Nephron (organoid): ENCODE results near the gene PPME1.

Source experiments
- H3K27ac Mint-ChIP-seq, 3 experiments: 2 replicates each; pipeline ENCODE4 v1.8.0; 2020; ENCODE audit warnings: mixed read lengths in 3 of 3, mild to moderate bottlenecking in 2 of 3, moderate library complexity in 1 of 3
- H3K27me3 Mint-ChIP-seq: 2 replicates; pipeline ENCODE4 v1.8.0; 2021; ENCODE audit warnings: low read depth, mild to moderate bottlenecking, moderate library complexity, mixed read lengths
- H3K36me3 Mint-ChIP-seq: 2 replicates; pipeline ENCODE4 v1.8.0; 2020; ENCODE audit warnings: low read depth, mixed read lengths
- H3K4me1 Mint-ChIP-seq: 2 replicates; pipeline ENCODE4 v1.8.0; 2020; ENCODE audit warnings: mixed read lengths
- H3K4me3 Mint-ChIP-seq, 3 experiments: 2 replicates each; pipeline ENCODE4 v1.8.0; 2020; ENCODE audit warnings: mild to moderate bottlenecking in 3 of 3, mixed read lengths in 3 of 3, moderate library complexity in 2 of 3
- H3K9me3 Mint-ChIP-seq: 2 replicates; pipeline ENCODE4 v1.8.0; 2020; ENCODE audit warnings: mixed read lengths
- TF ChIP-seq, protein P1 (sequence below), 3 experiments: fragments of 200-600 bp; sonication (generic); IDR thresholded peaks; one replicate each; pipeline ENCODE4 v1.5.0; 2021; ENCODE audit warnings: antibody characterized with exemption in 3 of 3; ENCODE audit not compliant: unreplicated experiment in 3 of 3

Gene PPME1

DNA sequence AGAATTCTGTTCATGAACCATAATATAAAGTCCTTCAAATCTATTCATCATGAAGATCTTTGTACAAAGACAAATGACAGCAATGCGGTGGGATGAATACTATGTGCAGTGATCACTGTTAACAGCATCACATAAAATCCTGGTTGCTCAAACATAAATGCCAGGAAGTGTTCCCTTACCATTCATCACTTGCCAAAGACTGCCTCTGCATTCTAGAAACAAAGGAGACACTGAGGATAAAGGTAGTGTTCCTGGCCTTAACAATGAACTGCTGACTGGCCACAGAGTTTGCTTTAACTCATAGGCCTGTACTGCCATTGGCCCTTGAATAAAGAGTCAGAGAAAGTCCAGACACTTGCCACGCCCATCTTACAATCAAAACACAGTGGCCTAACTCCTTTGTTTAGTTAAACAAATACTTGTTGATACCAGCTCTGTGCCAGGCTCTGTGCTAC is 29.8 kb upstream of the PPME1 start:
- Mint-ChIP-seq H3K9me3 (no peaks in the 10 kb centered on the region), H3K36me3 (peaks cover 26% of the 10 kb centered on the region), H3K4me1 (peaks cover 31% of the 10 kb centered on the region), H3K27ac (no peak overlapping the region), H3K27me3 (no peaks in the 10 kb centered on the region), H3K4me3 (no peak overlapping the region)
- TF ChIP-seq, protein P1, sequence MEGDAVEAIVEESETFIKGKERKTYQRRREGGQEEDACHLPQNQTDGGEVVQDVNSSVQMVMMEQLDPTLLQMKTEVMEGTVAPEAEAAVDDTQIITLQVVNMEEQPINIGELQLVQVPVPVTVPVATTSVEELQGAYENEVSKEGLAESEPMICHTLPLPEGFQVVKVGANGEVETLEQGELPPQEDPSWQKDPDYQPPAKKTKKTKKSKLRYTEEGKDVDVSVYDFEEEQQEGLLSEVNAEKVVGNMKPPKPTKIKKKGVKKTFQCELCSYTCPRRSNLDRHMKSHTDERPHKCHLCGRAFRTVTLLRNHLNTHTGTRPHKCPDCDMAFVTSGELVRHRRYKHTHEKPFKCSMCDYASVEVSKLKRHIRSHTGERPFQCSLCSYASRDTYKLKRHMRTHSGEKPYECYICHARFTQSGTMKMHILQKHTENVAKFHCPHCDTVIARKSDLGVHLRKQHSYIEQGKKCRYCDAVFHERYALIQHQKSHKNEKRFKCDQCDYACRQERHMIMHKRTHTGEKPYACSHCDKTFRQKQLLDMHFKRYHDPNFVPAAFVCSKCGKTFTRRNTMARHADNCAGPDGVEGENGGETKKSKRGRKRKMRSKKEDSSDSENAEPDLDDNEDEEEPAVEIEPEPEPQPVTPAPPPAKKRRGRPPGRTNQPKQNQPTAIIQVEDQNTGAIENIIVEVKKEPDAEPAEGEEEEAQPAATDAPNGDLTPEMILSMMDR (IDR thresholded peaks at IDR 0.05; ENCODE audit: unreplicated experiment in 3 of 3): no peak

DNA sequence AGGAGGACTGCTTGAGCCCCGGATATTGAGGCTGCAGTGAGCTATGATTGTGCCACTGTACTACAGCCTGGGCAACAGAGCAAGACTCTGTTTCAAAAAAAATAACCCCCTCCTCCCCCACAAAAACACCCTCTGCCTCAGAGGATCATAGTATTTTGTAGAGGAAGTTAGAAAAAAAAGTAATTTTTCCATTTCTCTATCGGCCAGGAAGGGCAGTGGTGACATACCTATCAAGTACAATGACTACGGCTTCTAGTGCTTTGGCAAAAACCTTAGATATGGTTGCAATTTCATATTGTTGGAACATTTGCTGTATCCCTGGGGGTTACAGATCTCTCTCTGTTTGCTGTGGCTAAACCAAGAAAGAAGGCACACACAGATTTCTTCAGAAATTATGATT is 29.2 kb upstream of the PPME1 start:
- no peak overlapping the region for H3K27ac Mint-ChIP-seq
- H3K4me3 Mint-ChIP-seq: no peak overlapping the region
- H3K4me1 Mint-ChIP-seq: peaks cover 31% of the 10 kb centered on the region
- peaks cover 25% of the 10 kb centered on the region for H3K36me3 Mint-ChIP-seq
- TF ChIP-seq, protein P1 (IDR thresholded peaks at IDR 0.05; ENCODE audit: unreplicated experiment in 3 of 3): no peak
- H3K9me3 Mint-ChIP-seq: no peaks in the 10 kb centered on the region
- no peaks in the 10 kb centered on the region for H3K27me3 Mint-ChIP-seq

DNA sequence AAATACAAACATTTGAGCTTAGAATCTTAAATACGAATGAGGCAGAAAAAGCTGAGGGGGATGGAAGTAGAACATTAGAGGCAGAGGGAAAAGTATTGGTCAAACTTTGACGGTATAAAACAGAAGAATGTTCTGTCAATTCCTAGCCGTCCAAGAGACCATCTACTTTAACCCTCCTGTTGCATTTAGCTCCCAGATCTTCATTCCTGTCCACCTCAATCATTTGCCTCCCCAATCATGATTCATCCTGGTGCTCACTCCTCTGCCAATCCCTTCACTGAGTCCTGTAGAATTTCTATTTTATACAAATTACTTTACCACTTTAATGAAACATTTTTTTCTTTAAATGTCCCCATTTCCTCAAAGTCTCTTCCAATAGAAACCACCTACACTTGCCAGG is 28.5 kb upstream of the PPME1 start:
- peaks cover 31% of the 10 kb centered on the region for H3K4me1 Mint-ChIP-seq

DNA sequence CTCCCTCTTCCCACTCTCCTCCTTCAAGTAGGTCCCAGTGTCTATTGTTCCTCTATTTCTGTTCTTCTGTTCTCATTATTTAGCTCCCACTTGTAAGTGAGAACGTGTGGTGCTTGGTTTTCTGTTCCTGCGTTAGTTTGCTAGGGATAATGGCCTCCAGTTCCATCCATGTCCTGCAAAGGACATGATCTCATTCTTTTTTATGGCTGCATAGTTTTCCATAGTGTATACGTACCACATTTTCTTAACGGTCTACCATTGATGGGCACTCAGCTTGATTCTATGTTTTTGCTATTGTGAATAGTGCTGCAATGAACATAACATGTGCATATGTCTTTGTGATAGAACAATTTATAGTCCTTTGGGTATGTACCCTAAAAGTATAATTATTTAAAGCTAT is 26.5 kb upstream of the PPME1 start:
- no peak overlapping the region for H3K4me3 Mint-ChIP-seq
- H3K9me3 Mint-ChIP-seq: no peaks in the 10 kb centered on the region
- TF ChIP-seq, protein P1 (IDR thresholded peaks at IDR 0.05; ENCODE audit: unreplicated experiment in 3 of 3): no peak
- peaks cover 13% of the 10 kb centered on the region for H3K4me1 Mint-ChIP-seq
- H3K27me3 Mint-ChIP-seq: no peaks in the 10 kb centered on the region
- H3K27ac Mint-ChIP-seq: no peak overlapping the region
- peaks cover 11% of the 10 kb centered on the region for H3K36me3 Mint-ChIP-seq

More for the DNA sequence above, 28.5 kb upstream of the PPME1 start:
- no peak overlapping the region for H3K27ac Mint-ChIP-seq
- no peaks in the 10 kb centered on the region for H3K9me3 Mint-ChIP-seq
- no peaks in the 10 kb centered on the region for H3K27me3 Mint-ChIP-seq
- H3K4me3 Mint-ChIP-seq: no peak overlapping the region
- TF ChIP-seq, protein P1 (IDR thresholded peaks at IDR 0.05; ENCODE audit: unreplicated experiment in 3 of 3): no peak
- peaks cover 22% of the 10 kb centered on the region for H3K36me3 Mint-ChIP-seq

DNA sequence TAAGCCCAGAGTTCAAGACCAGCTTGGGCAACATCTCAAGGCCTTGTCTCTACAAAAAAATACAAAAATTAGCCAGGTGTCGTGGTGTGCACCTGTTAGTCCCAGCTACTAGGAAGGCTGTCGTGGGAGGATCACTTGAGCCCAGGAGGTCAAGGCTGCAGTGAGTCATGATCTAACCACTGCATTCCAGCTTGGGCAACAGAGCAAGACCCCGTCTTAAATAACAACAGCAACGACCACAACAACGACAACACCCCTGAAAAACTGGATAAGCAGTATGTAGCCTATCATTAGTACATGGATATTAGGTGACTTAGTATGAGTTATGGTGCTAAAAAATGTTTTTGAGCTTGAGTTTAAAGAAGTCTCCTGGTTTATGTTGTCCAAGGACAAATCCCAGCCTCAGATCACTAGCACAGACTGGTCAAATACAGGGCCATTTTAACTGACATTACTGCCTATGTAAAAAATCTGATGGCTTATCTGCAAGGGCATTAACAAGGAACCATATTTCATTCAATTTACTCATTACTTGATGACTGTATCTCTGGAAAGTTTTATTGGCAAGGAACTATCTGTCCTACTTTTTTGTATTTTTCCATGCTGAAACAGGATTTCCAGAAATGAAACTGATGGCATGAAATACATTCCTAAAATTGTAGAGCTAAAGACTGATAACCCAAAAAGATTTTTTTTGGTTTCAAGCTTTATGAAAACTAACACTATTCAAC is 23.7 kb upstream of the PPME1 start:
- H3K36me3 Mint-ChIP-seq: peaks cover 23% of the 10 kb centered on the region
- TF ChIP-seq, protein P1 (IDR thresholded peaks at IDR 0.05; ENCODE audit: unreplicated experiment in 3 of 3): no peak
- H3K27me3 Mint-ChIP-seq: no peaks in the 10 kb centered on the region
- H3K4me1 Mint-ChIP-seq: no peaks in the 10 kb centered on the region
- H3K9me3 Mint-ChIP-seq: no peaks in the 10 kb centered on the region
- H3K4me3 Mint-ChIP-seq: no peak overlapping the region
- no peak overlapping the region for H3K27ac Mint-ChIP-seq

DNA sequence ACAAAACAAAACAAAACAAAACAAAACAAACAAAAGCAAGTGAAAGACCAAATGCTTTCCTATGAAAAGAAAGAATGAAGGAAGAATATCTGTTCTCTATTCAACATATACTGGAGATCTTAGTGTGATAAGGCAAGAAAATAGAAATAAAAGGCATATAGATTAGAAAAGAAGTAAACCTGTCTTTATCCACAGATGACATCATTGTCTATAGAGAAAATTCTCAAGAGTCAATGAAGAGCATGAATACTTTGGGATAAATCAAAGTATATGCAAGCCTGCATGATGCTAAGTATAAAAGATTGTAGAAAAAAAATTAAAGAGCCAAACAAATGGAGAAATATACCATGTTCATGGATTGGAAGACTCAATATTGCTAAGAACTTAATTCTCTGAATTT is 17.9 kb upstream of the PPME1 start:
- peaks cover 10% of the 10 kb centered on the region for H3K9me3 Mint-ChIP-seq
- TF ChIP-seq, protein P1 (IDR thresholded peaks at IDR 0.05; ENCODE audit: unreplicated experiment in 3 of 3): no peak
- peaks cover 52% of the 10 kb centered on the region for H3K36me3 Mint-ChIP-seq
- H3K27ac Mint-ChIP-seq: no peak overlapping the region
- H3K4me1 Mint-ChIP-seq: peaks cover 6% of the 10 kb centered on the region
- no peak overlapping the region for H3K4me3 Mint-ChIP-seq
- no peaks in the 10 kb centered on the region for H3K27me3 Mint-ChIP-seq
